Activated T-cell treated with anti-CD3 and anti-CD28 coated beads, Interleukin-2, amount 50 U/mL, for 4 hours (primary cell): Measurements from ENCODE around the gene HOGA1. TPM values are rescaled to one million over a fixed set of nuclear protein-coding genes. Genes with fewer than 3 reads are reported as not detected.

Source experiments
- ATAC-seq, 2 donors: fragments of 200-7000 bp; cut with Tn5 transposase; one replicate each; pipeline ENCODE4 v1.10.0; 2021
- DNase-seq: peaks from one replicate; pipeline ENCODE4 v3.0.0-alpha.2; 2020
- H3K27me3 Mint-ChIP-seq: one replicate; pipeline ENCODE4 v1.8.0; 2021; ENCODE audit warnings: low read depth, mixed read lengths
- H3K36me3 Mint-ChIP-seq: one replicate; pipeline ENCODE4 v1.8.0; 2022; ENCODE audit warnings: mixed read lengths; ENCODE audit not compliant: insufficient read depth
- H3K4me1 Mint-ChIP-seq: one replicate; pipeline ENCODE4 v1.8.0; 2021; ENCODE audit warnings: low read depth, mixed read lengths
- H3K4me3 Mint-ChIP-seq: one replicate; pipeline ENCODE4 v1.8.0; 2021; ENCODE audit warnings: mild to moderate bottlenecking, moderate library complexity, mixed read lengths
- H3K9me3 Mint-ChIP-seq: one replicate; pipeline ENCODE4 v1.8.0; 2021; ENCODE audit warnings: mixed read lengths
- total RNA-seq, 3 donors: library from RNA; stranded (reverse); gene quantifications; one replicate each; pipeline ENCODE4 v1.2.1, GENCODE V29; 2021

The HOGA1 gene
- total RNA-seq = not detected

GRCh38 chr10:97584060-97584797 lies at the start of gene HOGA1:
HOGA1 (plus strand) TSS chr10:97584389; CDS start chr10:97584704, 315 bp downstream.
- no peaks in the 10 kb centered on the region for H3K9me3 Mint-ChIP-seq
- no peak for ATAC-seq
- H3K27me3 Mint-ChIP-seq = peaks cover 3% of the 10 kb centered on the region
- no peak for DNase-seq
- no peaks in the 10 kb centered on the region for H3K4me1 Mint-ChIP-seq
- H3K36me3 Mint-ChIP-seq = no peaks in the 10 kb centered on the region
- H3K4me3 Mint-ChIP-seq = no peak within 1 kb of the TSS

- Mint-ChIP-seq H3K4me3 (no peak overlapping the region), H3K9me3 (no peaks in the 10 kb centered on the region), H3K27me3 (no peaks in the 10 kb centered on the region), H3K4me1 (no peaks in the 10 kb centered on the region), H3K36me3 (no peaks in the 10 kb centered on the region)
- ATAC-seq (peak; percentile 43 to 80), DNase-seq (peak; percentile 14)
These were observed 49.3 kb upstream of the HOGA1 start for GRCh38 chr10:97534746-97535367.

- no peaks in the 10 kb centered on the region for H3K9me3 Mint-ChIP-seq
- no peak overlapping the region for H3K4me3 Mint-ChIP-seq
- DNase-seq (no peak), ATAC-seq (no peak)
- H3K27me3 Mint-ChIP-seq = no peaks in the 10 kb centered on the region
- H3K36me3 Mint-ChIP-seq = no peaks in the 10 kb centered on the region
- H3K4me1 Mint-ChIP-seq = peaks cover 6% of the 10 kb centered on the region
These were observed 46.9 kb upstream of the HOGA1 start for GRCh38 chr10:97537186-97537869.

GRCh38 chr10:97538411-97538810 lies 45.8 kb upstream of the HOGA1 start:
- DNase-seq (no peak), ATAC-seq (no peak)
- Mint-ChIP-seq H3K4me1 (peaks cover 17% of the 10 kb centered on the region), H3K4me3 (no peak overlapping the region), H3K27me3 (no peaks in the 10 kb centered on the region), H3K9me3 (no peaks in the 10 kb centered on the region), H3K36me3 (no peaks in the 10 kb centered on the region)

- no peaks in the 10 kb centered on the region for H3K9me3 Mint-ChIP-seq
- H3K27me3 Mint-ChIP-seq = no peaks in the 10 kb centered on the region
- peaks cover 21% of the 10 kb centered on the region for H3K4me1 Mint-ChIP-seq
- H3K4me3 Mint-ChIP-seq = no peak overlapping the region
- no peak for ATAC-seq
- H3K36me3 Mint-ChIP-seq = no peaks in the 10 kb centered on the region
- DNase-seq = no peak
These were observed 45.4 kb upstream of the HOGA1 start for GRCh38 chr10:97538839-97539238.

- no peak for DNase-seq
- Mint-ChIP-seq H3K4me3 (no peak overlapping the region), H3K4me1 (peaks cover 21% of the 10 kb centered on the region), H3K36me3 (no peaks in the 10 kb centered on the region), H3K9me3 (no peaks in the 10 kb centered on the region), H3K27me3 (no peaks in the 10 kb centered on the region)
- ATAC-seq = no peak
These were observed 44.5 kb upstream of the HOGA1 start for GRCh38 chr10:97539523-97540200.

GRCh38 chr10:97540669-97541500 lies 43.3 kb upstream of the HOGA1 start:
- Mint-ChIP-seq H3K9me3 (no peaks in the 10 kb centered on the region), H3K36me3 (no peaks in the 10 kb centered on the region), H3K27me3 (no peaks in the 10 kb centered on the region), H3K4me1 (peaks cover 21% of the 10 kb centered on the region), H3K4me3 (no peak overlapping the region)
- ATAC-seq (no peak), DNase-seq (no peak)

- peak overlapping the region; percentile 43 for H3K4me3 Mint-ChIP-seq
- ATAC-seq = peak; percentile 56 to 66
- peak; percentile 25 for DNase-seq
- no peaks in the 10 kb centered on the region for H3K36me3 Mint-ChIP-seq
- no peaks in the 10 kb centered on the region for H3K9me3 Mint-ChIP-seq
- peaks cover 2% of the 10 kb centered on the region for H3K27me3 Mint-ChIP-seq
- peaks cover 21% of the 10 kb centered on the region for H3K4me1 Mint-ChIP-seq
These were observed 41.8 kb upstream of the HOGA1 start for GRCh38 chr10:97542169-97543024.

GRCh38 chr10:97543025-97543546 lies 41.1 kb upstream of the HOGA1 start:
- peaks cover 2% of the 10 kb centered on the region for H3K27me3 Mint-ChIP-seq
- ATAC-seq = peak; percentile 88
- DNase-seq = peak; percentile 32

GRCh38 chr10:97546456-97547270 lies 37.5 kb upstream of the HOGA1 start:
- DNase-seq (no peak), ATAC-seq (no peak)
- Mint-ChIP-seq H3K9me3 (no peaks in the 10 kb centered on the region), H3K36me3 (no peaks in the 10 kb centered on the region), H3K4me1 (peaks cover 21% of the 10 kb centered on the region), H3K4me3 (no peak overlapping the region), H3K27me3 (peaks cover 2% of the 10 kb centered on the region)

More at GRCh38 chr10:97543025-97543546, 41.1 kb upstream of the HOGA1 start:
- H3K9me3 Mint-ChIP-seq = no peaks in the 10 kb centered on the region
- H3K4me1 Mint-ChIP-seq = peaks cover 21% of the 10 kb centered on the region
- no peaks in the 10 kb centered on the region for H3K36me3 Mint-ChIP-seq
- H3K4me3 Mint-ChIP-seq = peak overlapping the region; percentile 43

- no peaks in the 10 kb centered on the region for H3K36me3 Mint-ChIP-seq
- no peak overlapping the region for H3K4me3 Mint-ChIP-seq
- H3K4me1 Mint-ChIP-seq = peaks cover 15% of the 10 kb centered on the region
- DNase-seq (no peak), ATAC-seq (no peak)
- H3K9me3 Mint-ChIP-seq = no peaks in the 10 kb centered on the region
- H3K27me3 Mint-ChIP-seq = peaks cover 2% of the 10 kb centered on the region
These were observed 37.0 kb upstream of the HOGA1 start for GRCh38 chr10:97547271-97547600.

- no peak for ATAC-seq
- H3K36me3 Mint-ChIP-seq = no peaks in the 10 kb centered on the region
- DNase-seq = no peak
- no peak overlapping the region for H3K4me3 Mint-ChIP-seq
- H3K4me1 Mint-ChIP-seq = peaks cover 8% of the 10 kb centered on the region
- no peaks in the 10 kb centered on the region for H3K9me3 Mint-ChIP-seq
- peaks cover 2% of the 10 kb centered on the region for H3K27me3 Mint-ChIP-seq
These were observed 36.2 kb upstream of the HOGA1 start for GRCh38 chr10:97547962-97548361.
